GM12878 (cell line): Measurements from ENCODE around the gene DST.

ENCODE experiments used
- EED ChIP-seq: sonication (generic); IDR thresholded peaks from 2 replicates; pipeline ENCODE4 v1.6.1; 2016; ENCODE audit warnings: antibody characterized with exemption, low read depth
- EP300 ChIP-seq, 2 experiments: fragments of 150-350 bp in 1 of 2; IDR thresholded peaks; 2 replicates each; pipeline ENCODE4 v1.6.1; 2011 to 2012; ENCODE audit warnings: low read depth in 2 of 2, low read length in 2 of 2, borderline replicate concordance in 1 of 2, improper control_type of control experiment in 1 of 2, inconsistent platforms in 1 of 2; ENCODE audit not compliant: control insufficient read depth in 1 of 2
- ETV6 ChIP-seq, 2 experiments: fragments of 450-650 bp in 1 of 2; IDR thresholded peaks in 1 of 2; conservative IDR thresholded peaks in 1 of 2; 2 replicates each; pipeline ENCODE4 v1.6.1; 2014; ENCODE audit warnings: antibody characterized with exemption in 1 of 2, borderline replicate concordance in 1 of 2, low read depth in 1 of 2, mild to moderate bottlenecking in 1 of 2, moderate library complexity in 1 of 2
- JUNB ChIP-seq: IDR thresholded peaks from 2 replicates; pipeline ENCODE4 v1.6.1; 2016; ENCODE audit warnings: antibody characterized with exemption, mild to moderate bottlenecking
- NR2C1 ChIP-seq: fragments of 450-650 bp; IDR thresholded peaks from 2 replicates; pipeline ENCODE4 v1.6.1; 2017; ENCODE audit warnings: antibody characterized with exemption, mild to moderate bottlenecking, moderate library complexity
- POLR2A ChIP-seq: IDR thresholded peaks from 2 replicates; pipeline ENCODE4 v1.6.1; 2011; ENCODE audit warnings: low read depth, mild to moderate bottlenecking, low read length
- RELA ChIP-seq: fragments of 450-650 bp; IDR thresholded peaks from 2 replicates; pipeline ENCODE4 v1.8.0; 2014; ENCODE audit warnings: borderline replicate concordance; ENCODE audit not compliant: partially characterized antibody
- SMC3 ChIP-seq: IDR thresholded peaks from 2 replicates; pipeline ENCODE4 v1.6.1; 2011; ENCODE audit warnings: low read length, improper control_type of control experiment, borderline replicate concordance
- SP1 ChIP-seq: IDR thresholded peaks from one replicate; pipeline ENCODE4 v1.6.1; 2011; ENCODE audit warnings: low read depth, low read length
- TCF3 ChIP-seq: IDR thresholded peaks from 2 replicates; pipeline ENCODE4 v1.6.1; 2012; ENCODE audit warnings: low read depth, mild to moderate bottlenecking, low read length, borderline replicate concordance; ENCODE audit not compliant: insufficient read depth
- ZNF274 ChIP-seq: IDR thresholded peaks from one replicate; pipeline ENCODE4 v1.8.0; 2011; ENCODE audit not compliant: insufficient read length, insufficient read depth
- TF ChIP-seq, protein P1 (sequence below), 3 experiments: IDR thresholded peaks in 2 of 3; conservative IDR thresholded peaks in 1 of 3; 2 replicates each; pipeline ENCODE4 v1.5.1; 2011; ENCODE audit warnings: low read depth in 3 of 3, low read length in 3 of 3, mild to moderate bottlenecking in 3 of 3, control low read depth in 2 of 3, moderate library complexity in 2 of 3, inconsistent platforms in 1 of 3, mixed read lengths in 1 of 3; ENCODE audit not compliant: control insufficient read depth in 2 of 3, insufficient read depth in 1 of 3; ENCODE audit errors: extremely low read depth in 1 of 3
- TF ChIP-seq, protein P2 (sequence below): IDR thresholded peaks from 2 replicates; pipeline ENCODE4 v1.6.1; 2012; ENCODE audit warnings: low read depth, low read length, improper control_type of control experiment
- TF ChIP-seq, protein P3 (sequence below): fragments of 450-650 bp; IDR thresholded peaks from 2 replicates; pipeline ENCODE4 v1.6.1; 2014; ENCODE audit warnings: mild to moderate bottlenecking

GRCh38 chr6:56529594-56530191 lies 113.0 kb downstream of the DST start:
- TF ChIP-seq ETV6 (conservative IDR thresholded peaks at IDR 0.05 in 1 of 2, IDR thresholded peaks at IDR 0.05 in 1 of 2; ENCODE audit: borderline replicate concordance in 1 of 2, low read depth in 1 of 2) (no peak), TCF3 (no peak), POLR2A (no peak), SP1 (no peak), JUNB (no peak), EP300 (IDR thresholded peaks at IDR 0.05; ENCODE audit: borderline replicate concordance in 1 of 2, control insufficient read depth in 1 of 2, low read depth in 2 of 2, low read length in 2 of 2) (no peak), SMC3 (no peak), NR2C1 (no peak), EED (no peak), RELA (no peak), ZNF274 (no peak)
- TF ChIP-seq, protein P1, sequence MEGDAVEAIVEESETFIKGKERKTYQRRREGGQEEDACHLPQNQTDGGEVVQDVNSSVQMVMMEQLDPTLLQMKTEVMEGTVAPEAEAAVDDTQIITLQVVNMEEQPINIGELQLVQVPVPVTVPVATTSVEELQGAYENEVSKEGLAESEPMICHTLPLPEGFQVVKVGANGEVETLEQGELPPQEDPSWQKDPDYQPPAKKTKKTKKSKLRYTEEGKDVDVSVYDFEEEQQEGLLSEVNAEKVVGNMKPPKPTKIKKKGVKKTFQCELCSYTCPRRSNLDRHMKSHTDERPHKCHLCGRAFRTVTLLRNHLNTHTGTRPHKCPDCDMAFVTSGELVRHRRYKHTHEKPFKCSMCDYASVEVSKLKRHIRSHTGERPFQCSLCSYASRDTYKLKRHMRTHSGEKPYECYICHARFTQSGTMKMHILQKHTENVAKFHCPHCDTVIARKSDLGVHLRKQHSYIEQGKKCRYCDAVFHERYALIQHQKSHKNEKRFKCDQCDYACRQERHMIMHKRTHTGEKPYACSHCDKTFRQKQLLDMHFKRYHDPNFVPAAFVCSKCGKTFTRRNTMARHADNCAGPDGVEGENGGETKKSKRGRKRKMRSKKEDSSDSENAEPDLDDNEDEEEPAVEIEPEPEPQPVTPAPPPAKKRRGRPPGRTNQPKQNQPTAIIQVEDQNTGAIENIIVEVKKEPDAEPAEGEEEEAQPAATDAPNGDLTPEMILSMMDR (IDR thresholded peaks at IDR 0.05 in 2 of 3, conservative IDR thresholded peaks at IDR 0.05 in 1 of 3; ENCODE audit: control insufficient read depth in 2 of 3, extremely low read depth in 1 of 3, insufficient read depth in 1 of 3, low read depth in 3 of 3, low read length in 3 of 3): no peak
- TF ChIP-seq, protein P2, sequence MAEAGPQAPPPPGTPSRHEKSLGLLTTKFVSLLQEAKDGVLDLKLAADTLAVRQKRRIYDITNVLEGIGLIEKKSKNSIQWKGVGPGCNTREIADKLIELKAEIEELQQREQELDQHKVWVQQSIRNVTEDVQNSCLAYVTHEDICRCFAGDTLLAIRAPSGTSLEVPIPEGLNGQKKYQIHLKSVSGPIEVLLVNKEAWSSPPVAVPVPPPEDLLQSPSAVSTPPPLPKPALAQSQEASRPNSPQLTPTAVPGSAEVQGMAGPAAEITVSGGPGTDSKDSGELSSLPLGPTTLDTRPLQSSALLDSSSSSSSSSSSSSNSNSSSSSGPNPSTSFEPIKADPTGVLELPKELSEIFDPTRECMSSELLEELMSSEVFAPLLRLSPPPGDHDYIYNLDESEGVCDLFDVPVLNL: no peak
- TF ChIP-seq, protein P3, sequence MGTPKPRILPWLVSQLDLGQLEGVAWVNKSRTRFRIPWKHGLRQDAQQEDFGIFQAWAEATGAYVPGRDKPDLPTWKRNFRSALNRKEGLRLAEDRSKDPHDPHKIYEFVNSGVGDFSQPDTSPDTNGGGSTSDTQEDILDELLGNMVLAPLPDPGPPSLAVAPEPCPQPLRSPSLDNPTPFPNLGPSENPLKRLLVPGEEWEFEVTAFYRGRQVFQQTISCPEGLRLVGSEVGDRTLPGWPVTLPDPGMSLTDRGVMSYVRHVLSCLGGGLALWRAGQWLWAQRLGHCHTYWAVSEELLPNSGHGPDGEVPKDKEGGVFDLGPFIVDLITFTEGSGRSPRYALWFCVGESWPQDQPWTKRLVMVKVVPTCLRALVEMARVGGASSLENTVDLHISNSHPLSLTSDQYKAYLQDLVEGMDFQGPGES: no peak
